Stimulated activated CD8-positive, alpha-beta memory T cell treated with anti-CD3 and anti-CD28 coated beads, Interleukin-12 subunit alpha, Interleukin-12 subunit beta, amount 100 ng/mL, for 1 hour (primary cell): Measurements from ENCODE around the gene C19orf25.

Experiments used
- DNase-seq: peaks from one replicate; pipeline ENCODE4 v3.0.0-alpha.2; 2020; ENCODE audit warnings: low read depth

Gene C19orf25

GRCh38 chr19:1432507-1432887, 46.5 kb downstream of the C19orf25 start:
- no peak for DNase-seq

DNA sequence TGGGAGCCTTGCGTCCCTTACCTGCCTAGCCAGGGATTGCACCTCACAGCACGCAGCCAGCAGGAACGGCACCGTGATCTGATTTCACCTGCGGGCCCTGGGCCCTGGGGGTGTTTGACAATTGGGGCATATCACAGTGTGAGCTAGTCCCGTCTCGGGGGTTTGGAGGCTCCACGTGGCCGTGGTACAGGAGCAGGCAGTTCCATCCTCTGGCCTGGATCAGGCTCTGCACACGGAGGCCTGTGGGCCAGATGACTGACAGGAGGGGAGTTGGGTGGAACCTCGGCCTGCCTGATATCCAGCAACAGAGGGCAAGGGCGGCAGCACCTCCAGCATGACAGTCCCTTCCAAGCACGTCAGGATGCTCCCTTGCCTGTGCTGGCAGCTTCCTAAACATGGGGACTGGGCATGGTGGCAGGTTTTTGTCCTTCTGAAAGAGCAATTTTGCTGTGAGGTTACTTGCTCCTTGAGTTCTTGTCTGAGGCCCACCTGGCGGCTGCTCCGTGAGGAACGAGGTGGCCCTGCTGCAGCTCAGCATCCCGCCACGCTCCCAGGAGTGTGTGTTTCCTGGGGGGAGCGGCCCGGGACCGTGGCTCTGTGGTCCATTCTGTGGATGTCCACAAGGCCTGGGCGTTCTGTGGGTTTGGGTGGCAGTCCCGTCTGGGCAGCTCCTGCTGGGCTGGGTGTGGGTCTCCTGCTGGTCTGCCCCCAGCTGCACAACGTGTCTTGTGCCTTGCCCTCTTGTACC, 47.1 kb downstream of the C19orf25 start:
- DNase-seq, result no peak

DNA sequence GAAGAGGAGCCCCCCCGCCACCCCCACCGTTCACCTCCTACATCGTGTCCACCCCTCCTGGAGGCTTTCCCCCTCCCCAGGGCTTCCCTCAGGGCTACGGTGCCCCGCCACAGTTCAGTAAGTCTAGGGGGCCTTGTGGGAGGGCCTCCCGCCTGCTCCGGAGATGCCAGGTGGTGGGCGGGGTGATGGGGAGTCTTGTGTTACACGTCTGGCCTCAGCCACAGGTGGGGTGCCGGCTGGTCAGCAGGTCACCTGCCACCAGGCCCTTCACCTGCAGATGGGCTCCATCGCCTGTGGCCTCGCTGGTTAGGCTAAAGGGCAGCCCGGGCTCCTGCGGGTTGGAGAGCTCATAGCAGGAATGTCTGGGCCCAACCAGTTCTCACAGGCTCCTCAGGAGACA, 48.8 kb downstream of the C19orf25 start:
- no peak for DNase-seq

GRCh38 chr19:1429750-1430149, 49.3 kb downstream of the C19orf25 start:
- DNase-seq, result no peak

DNA sequence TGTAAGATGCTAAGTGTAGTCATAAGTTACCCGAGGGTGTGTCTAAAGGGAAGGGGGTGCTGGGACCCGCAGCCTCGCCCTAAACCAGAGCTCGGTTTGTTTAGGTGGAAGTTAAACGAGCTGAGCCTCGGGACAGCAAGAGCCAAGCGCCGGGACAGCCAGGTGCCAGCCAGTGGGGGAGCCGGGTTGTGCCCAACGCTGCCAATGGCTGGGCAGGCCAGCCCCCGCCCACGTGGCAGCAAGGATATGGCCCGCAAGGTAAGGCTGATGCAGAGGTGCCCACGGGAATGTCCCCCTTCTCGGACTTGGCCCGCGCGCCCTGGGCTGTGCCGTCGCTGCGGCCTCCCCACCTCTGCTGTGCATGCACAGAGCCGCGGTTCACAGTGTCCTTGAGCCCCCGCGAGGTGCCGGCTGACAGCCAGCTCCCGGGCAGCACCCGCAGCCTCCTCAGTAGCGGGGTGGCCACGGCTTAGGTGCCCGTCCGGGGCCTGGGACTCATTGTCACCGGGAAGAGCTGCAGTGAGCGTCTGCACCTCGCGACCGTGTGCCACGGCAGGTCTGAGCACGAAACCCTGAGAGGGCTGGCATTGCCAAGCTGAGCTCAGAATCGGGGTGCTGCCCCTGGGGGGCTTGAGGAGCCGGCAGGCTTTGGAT, 50.1 kb downstream of the C19orf25 start:
- no peak for DNase-seq

DNA sequence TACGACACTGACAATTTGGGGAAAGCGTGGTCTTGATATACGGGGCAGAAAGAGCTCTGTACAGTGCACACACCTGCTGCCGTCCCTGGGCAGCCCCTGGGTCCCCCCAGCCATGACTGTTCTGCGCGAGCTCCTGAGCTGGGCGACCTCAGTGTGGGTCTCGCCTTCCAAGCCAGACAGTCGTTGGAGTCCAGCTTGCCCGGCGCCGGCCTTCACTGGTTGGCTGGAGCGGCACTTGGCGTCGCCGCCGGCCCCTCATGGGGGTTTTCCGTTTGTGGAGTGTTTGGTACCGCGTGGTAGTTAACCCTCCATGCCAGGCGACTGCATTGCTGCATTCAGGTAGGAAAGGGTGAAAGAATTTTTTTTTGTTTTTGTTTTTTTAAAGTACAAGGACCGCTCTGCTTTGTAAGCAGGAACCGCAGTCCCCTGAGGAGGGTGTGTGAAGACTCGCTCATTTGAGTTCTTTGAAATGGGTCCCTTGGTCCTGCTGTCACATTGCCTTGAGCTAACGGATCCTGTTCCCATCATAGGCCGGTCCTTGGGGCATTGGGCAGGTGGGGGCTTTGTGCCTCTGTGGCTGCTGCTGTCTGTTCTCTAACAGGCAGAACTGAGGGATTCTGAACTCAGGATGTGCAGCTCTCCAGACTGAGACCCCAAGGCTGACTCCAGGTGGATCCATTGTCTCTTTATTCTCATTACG, 51.6 kb downstream of the C19orf25 start:
- no peak for DNase-seq

- DNase-seq, result no peak
Measured at GRCh38 chr19:1426736-1427135, 52.3 kb downstream of the C19orf25 start.

GRCh38 chr19:1425902-1426301, 53.1 kb downstream of the C19orf25 start:
- no peak for DNase-seq

- no peak for DNase-seq
Measured at GRCh38 chr19:1425102-1425837, 53.7 kb downstream of the C19orf25 start.

GRCh38 chr19:1424192-1424955, 54.6 kb downstream of the C19orf25 start:
- DNase-seq, result no peak

DNA sequence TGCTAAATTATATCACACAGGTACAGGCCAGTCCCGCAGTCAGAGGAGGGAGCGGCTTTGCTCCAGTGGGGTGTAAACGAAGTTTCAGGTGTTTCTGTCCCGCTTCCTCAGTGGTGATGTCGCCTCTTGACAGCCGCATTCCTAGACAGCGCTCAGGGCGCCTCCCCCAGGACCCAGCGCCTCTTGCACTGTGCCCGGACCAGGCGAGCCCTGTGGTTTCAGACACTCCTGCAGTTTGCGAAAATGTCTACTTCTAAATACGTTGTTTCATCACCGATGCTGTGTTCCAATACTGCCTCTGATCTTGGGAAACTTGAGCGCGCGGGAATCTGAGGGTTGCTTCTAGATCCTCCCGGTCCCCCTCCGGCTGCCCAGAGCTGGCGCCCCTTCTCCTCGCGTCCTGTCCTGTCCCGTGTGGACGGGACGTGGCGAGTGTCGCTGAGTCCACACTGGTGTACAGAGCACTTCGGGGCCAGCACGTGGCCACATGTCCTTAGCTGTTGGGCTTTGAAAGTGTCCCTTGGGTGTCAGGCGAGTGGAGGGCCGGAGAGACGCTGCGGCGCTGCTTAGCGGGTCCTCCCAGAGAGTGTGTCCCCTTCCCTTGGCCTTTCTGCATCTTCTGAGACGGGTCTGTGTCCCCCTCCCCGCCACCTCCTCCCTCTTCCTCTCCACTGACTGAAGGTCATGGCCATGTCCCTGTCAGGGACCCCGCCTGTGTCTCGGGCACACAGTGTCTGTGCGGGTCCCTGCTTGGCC, 55.4 kb downstream of the C19orf25 start:
- no peak for DNase-seq
